ENCODE results near the gene MARCKSL1. TPM values are rescaled to one million over a fixed set of nuclear protein-coding genes. Genes with fewer than 3 reads are reported as not detected.

MARCKSL1 gene
- total RNA-seq, 3 donors from 2014 or later (not counting 1 experiment from before 2014, with no cell fraction given): 21.7 to 26.1 (median 21.8) TPM

GRCh38 chr1:32336963-32337675 is 1.1 kb upstream of the MARCKSL1 start:
- H3K36me3 Mint-ChIP-seq: no peaks in the 10 kb centered on the region
- no peak overlapping the region for H3K27ac ChIP-seq (ENCODE audit: low read length)
- 28% methylated on average over 8 of the region's 8 CpGs for WGBS (ENCODE audit: insufficient coverage)
- no peak for TF ChIP-seq CTCF (IDR thresholded peaks at IDR 0.05)
- peaks cover 0 to 3% of the 10 kb centered on the region in 2 donors for H3K27me3 Mint-ChIP-seq (ENCODE audit: low read depth in 2 of 2)
- H3K27me3 ChIP-seq (ENCODE audit: control insufficient read depth, insufficient read depth, low read length): no peaks in the 10 kb centered on the region
- DNase-seq: peak; percentile 67 to 87
- peak overlapping the region; percentile 69 for H3K4me3 Mint-ChIP-seq
- peaks cover 19 to 47% of the 10 kb centered on the region in 2 donors for H3K4me1 Mint-ChIP-seq
- ATAC-seq: peak; percentile 75 to 85 (median 76)
- peak overlapping the region; percentile 19 to 87 for H3K27ac Mint-ChIP-seq
- peaks cover 19% of the 10 kb centered on the region for H3K36me3 ChIP-seq (ENCODE audit: control insufficient read depth, insufficient read depth, low read length)
- no peak overlapping the region for H3K4me3 ChIP-seq (ENCODE audit: low read length)
- H3K9me3 Mint-ChIP-seq: no peaks in the 10 kb centered on the region
- peaks cover 48% of the 10 kb centered on the region for H3K4me1 ChIP-seq (ENCODE audit: control insufficient read depth, insufficient read depth, low read length)
- H3K9me3 ChIP-seq (ENCODE audit: control insufficient read depth, insufficient read depth, low read length): no peaks in the 10 kb centered on the region
- intact Hi-C loops (cut with micrococcal nuclease): loop anchor here (1.0 to 5.0 kb wide), 2 partner anchors 14 to 115 kb away; partner anchors contain the start of genes EIF3I and TMEM234

GRCh38 chr1:32336591-32336932 is 529 bp upstream of the MARCKSL1 start:
- peaks cover 1% of the 10 kb centered on the region for H3K36me3 Mint-ChIP-seq
- DNase-seq (no peak), ATAC-seq (no peak)
- no peak overlapping the region for H3K27ac ChIP-seq (ENCODE audit: low read length)
- H3K4me1 ChIP-seq (ENCODE audit: control insufficient read depth, insufficient read depth, low read length): peaks cover 48% of the 10 kb centered on the region
- peaks cover 0 to 3% of the 10 kb centered on the region in 2 donors for H3K27me3 Mint-ChIP-seq (ENCODE audit: low read depth in 2 of 2)
- no peaks in the 10 kb centered on the region for H3K9me3 Mint-ChIP-seq
- intact Hi-C loops (cut with micrococcal nuclease): loop anchor here (5.0 kb wide), 1 partner anchor 114 kb away; the partner anchor contains the start of genes EIF3I and TMEM234
- H3K36me3 ChIP-seq (ENCODE audit: control insufficient read depth, insufficient read depth, low read length): peaks cover 24% of the 10 kb centered on the region
- H3K9me3 ChIP-seq (ENCODE audit: control insufficient read depth, insufficient read depth, low read length): no peaks in the 10 kb centered on the region
- WGBS (ENCODE audit: insufficient coverage): 48% methylated on average over 15 of the region's 15 CpGs
- peak overlapping the region; percentile 1 for H3K4me3 ChIP-seq (ENCODE audit: low read length)
- peak overlapping the region in 1 of 2 donors; percentile 87 for H3K27ac Mint-ChIP-seq
- TF ChIP-seq CTCF (IDR thresholded peaks at IDR 0.05): no peak
- no peaks in the 10 kb centered on the region for H3K27me3 ChIP-seq (ENCODE audit: control insufficient read depth, insufficient read depth, low read length)
- H3K4me3 Mint-ChIP-seq: peak overlapping the region; percentile 69
- H3K4me1 Mint-ChIP-seq: peaks cover 19 to 47% of the 10 kb centered on the region in 2 donors

DNA sequence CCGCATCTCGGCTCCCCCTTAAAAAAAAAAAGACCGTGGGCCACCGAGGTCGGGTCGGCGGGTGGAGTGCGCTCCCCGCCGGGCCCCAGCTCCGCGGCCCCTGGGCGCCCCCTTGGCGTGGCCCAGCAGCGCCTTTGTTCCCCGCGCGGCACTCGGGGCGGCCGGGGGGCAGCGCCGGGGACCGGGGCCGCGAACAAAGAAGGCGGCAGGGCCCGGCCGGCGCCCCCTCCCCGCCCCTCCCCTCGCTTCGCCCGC is 571 bp downstream of the MARCKSL1 start:
- no peak for TF ChIP-seq CTCF (IDR thresholded peaks at IDR 0.05)
- DNase-seq: peak in 1 of 2 donors; percentile 30
- Mint-ChIP-seq H3K27ac (peak overlapping the region in 1 of 2 donors; percentile 76), H3K4me3 (peak overlapping the region; percentile 88), H3K9me3 (no peaks in the 10 kb centered on the region), H3K27me3 (ENCODE audit: low read depth in 2 of 2) (peaks cover 0 to 3% of the 10 kb centered on the region in 2 donors), H3K36me3 (peaks cover 11% of the 10 kb centered on the region), H3K4me1 (peaks cover 26 to 52% of the 10 kb centered on the region in 2 donors)
- Histone ChIP-seq H3K27me3 (ENCODE audit: control insufficient read depth, insufficient read depth, low read length) (no peaks in the 10 kb centered on the region), H3K36me3 (ENCODE audit: control insufficient read depth, insufficient read depth, low read length) (peaks cover 35% of the 10 kb centered on the region), H3K4me1 (ENCODE audit: control insufficient read depth, insufficient read depth, low read length) (peaks cover 48% of the 10 kb centered on the region), H3K27ac (ENCODE audit: low read length) (no peak overlapping the region), H3K4me3 (ENCODE audit: low read length) (peak overlapping the region; percentile 36), H3K9me3 (ENCODE audit: control insufficient read depth, insufficient read depth, low read length) (no peaks in the 10 kb centered on the region)
- intact Hi-C loops (cut with micrococcal nuclease): loop anchor here (1.0 to 5.0 kb wide), 4 partner anchors 37 to 113 kb away; partner anchors contain the start of genes BSDC1, EIF3I and TMEM234
- 0% methylated on average over 34 of the region's 34 CpGs for WGBS (ENCODE audit: insufficient coverage)
- peak in 2 of 3 donors; percentile 4 to 14 for ATAC-seq

Data from natural killer cell (primary cell).